NCI-H1417 treated with DMSO at 0.1 percent for 48 hours (cell line): ENCODE data around the gene NXNL2.

ENCODE experiments used
- DNase-seq: peaks from one replicate; lab custom pipeline; 2025; lab: John Stamatoyannopoulos, UW

The NXNL2 gene

DNA sequence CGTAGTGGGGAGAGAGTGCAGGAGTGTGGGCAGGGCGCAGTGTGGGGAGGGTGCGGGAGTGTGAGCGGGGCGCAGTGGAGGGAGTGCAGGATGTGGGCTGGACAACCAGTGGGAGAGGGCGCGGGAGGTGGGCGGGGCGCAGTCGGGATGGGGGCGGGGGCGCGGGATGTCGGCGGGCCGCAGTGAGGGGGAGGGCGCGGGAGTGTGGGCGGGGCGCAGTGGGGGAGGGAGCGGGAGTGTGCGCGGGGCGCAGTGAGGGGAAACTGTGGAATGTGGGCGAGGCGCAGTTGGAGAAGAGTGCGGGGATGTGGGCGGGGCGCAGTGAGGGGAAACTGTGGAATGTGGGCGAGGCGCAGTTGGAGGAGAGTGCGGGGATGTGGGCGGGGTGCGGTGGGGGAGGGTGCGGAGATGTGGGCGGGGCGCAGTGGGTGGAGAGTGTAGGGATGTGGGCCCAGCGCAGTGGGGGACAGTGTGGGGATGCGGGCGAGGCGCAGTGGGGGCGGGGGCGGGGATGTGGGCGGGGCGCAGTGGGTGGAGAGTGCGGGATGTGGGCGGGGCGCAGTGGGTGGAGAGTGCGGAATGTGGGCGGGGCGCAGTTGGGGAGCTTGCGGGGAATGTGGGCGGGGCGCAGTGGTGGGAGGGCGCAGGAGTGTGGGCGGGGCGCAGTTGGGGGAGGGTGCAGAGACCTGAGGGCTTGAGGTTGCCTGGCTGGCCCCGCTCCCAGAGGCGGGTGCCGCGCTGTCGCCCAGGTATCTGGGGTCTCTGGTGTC, at the start of gene NXNL2:
Gene NXNL2 (plus strand): TSS at position 723 of the 770 bp plus-strand sequence. CDS start 257 bp downstream, outside the sequence.
- DNase-seq, result no peak

GRCh38 chr9:88488166-88488565, 46.8 kb upstream of the NXNL2 start:
- DNase-seq, result no peak

DNA sequence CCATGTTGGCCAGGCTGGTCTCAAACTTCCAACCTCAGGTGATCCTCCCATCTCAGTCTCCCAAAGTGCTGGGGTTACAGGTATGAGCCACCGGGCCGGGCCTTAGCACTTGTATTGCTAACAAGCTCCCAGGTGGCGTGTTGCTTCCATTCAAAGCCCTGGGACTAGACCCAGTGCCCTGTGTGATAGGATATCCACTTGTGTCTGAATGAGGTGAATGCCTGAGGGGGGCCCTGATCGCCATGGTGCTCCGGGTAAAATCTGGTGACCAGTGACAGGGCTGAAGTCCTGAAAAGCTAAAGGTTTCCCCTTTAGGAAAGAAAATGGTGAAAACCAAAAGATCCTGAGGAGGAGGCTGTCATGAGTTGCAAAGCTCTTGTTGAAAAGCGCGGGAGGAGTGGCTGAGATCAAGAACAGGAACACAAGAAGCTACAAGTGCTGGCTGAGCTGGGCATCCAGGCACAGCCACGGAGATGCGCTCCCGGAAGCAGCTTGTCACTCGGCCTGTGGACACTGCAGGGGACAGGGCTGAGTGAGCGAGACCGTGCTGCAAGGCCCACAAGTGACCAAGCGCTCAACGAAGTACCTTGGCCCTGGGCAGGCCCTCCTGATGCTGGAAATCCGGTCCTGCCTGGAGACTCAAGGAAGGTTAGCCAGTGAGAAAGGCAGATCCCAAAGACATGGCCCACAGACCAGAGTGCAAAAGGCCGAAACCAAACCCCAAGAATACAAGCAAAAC, 39.8 kb upstream of the NXNL2 start:
- DNase-seq, result no peak

GRCh38 chr9:88497224-88497623, 37.8 kb upstream of the NXNL2 start:
- DNase-seq, result no peak

- DNase-seq, result no peak
Measured at GRCh38 chr9:88498880-88499279, 36.1 kb upstream of the NXNL2 start.

DNA sequence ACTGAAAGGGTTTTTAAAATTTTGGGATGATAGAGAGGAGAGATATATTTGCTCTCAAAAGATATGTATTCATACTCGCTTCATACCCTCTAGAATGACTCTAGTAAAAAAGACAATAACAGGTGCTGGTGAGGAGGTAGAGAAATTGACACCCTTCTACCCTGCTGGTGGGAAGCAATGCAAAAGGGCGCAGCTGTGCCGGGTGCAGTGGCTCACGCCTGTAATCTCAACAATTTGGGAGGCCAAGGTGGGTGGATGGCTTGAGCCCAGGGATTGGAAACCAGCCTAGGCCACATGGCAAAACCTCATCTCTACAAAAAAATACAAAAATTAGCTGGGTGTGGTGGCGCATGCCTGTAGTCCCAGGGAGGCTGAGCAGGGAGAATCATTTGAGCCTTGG, 33.9 kb upstream of the NXNL2 start:
- no peak for DNase-seq

GRCh38 chr9:88502552-88503034, 32.4 kb upstream of the NXNL2 start:
- no peak for DNase-seq

- DNase-seq, result no peak
Measured at GRCh38 chr9:88503081-88503844, 31.7 kb upstream of the NXNL2 start.

- DNase-seq, result no peak
Measured at GRCh38 chr9:88503845-88504764, 30.9 kb upstream of the NXNL2 start.

DNA sequence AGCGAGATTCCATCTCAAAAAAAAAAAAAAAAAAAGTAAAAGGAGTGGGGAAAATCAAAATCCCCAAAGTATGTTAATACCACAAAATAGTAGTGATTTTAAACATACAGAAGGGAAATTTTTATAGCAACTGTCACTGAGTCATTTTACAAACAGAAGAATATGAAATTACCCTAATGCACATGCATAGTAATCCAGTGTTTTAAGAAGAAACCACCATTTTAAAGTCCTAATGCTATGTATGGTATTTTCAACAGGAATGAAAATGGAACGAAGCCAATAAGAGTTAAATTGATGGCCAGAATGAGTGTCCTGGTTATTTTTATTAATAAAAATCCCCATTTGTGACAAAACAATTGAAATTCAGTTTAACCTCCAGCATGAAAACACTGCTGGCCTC, 26.7 kb upstream of the NXNL2 start:
- no peak for DNase-seq

- DNase-seq, result no peak
Measured at GRCh38 chr9:88511906-88512305, 23.1 kb upstream of the NXNL2 start.

- DNase-seq, result no peak
Measured at GRCh38 chr9:88514247-88514646, 20.7 kb upstream of the NXNL2 start.

- DNase-seq, result no peak
Measured at GRCh38 chr9:88521308-88521707, 13.7 kb upstream of the NXNL2 start.

- no peak for DNase-seq
Measured at GRCh38 chr9:88522360-88522759, 12.6 kb upstream of the NXNL2 start.

GRCh38 chr9:88523056-88523455, 11.9 kb upstream of the NXNL2 start:
- DNase-seq, result no peak

DNA sequence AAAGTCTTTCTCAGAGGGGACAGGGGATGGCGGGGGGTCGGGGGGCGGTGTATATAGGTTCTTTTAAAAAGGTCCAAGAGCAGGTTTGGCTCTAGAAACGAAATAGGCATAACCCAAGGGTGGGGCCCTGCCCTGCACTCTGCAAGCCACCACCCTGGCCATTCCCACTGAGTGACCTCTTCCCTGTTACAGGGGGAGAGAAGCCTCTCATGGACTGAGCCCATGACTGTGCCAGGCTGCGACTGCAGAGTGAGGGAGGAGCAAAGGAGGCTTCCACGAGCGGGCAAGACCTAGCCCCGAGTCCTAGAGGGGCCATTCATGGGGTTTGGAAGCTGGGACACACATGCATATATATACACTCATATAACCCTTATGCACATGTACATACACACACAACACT, 10.1 kb upstream of the NXNL2 start:
- no peak for DNase-seq

DNA sequence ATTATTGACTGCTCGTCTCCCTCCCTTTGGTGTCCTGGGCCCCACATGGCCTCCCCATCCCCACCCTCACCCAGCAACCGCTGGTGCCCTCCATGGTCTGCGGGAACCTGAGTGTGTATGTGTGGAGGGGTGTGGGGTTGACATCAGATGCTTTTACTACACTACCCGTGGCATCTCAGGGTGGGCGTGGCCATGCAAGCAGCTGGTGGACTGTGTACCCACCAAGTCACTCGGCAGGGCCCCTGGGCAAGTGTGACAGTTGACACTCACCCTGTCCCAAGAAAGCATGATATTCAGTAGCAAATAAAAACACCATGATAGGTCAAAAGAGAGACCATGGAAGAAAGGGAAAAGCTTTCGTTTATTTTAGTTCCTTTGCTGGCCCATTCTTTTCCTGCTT, 7.4 kb upstream of the NXNL2 start:
- DNase-seq, result no peak

GRCh38 chr9:88528080-88528790, 6.7 kb upstream of the NXNL2 start:
- no peak for DNase-seq

- DNase-seq, result no peak
Measured at GRCh38 chr9:88529496-88529895, 5.5 kb upstream of the NXNL2 start.

- DNase-seq, result no peak
Measured at GRCh38 chr9:88530051-88530450, 4.9 kb upstream of the NXNL2 start.
